CMK (cell line): ENCODE measurements around the gene RAB14.

ENCODE experiments used
- DNase-seq: peaks from one replicate; pipeline ENCODE4 v3.0.0-alpha.2; 2010; ENCODE audit warnings: low read depth

Gene RAB14

GRCh38 chr9:121201738-121202533, at the start of gene RAB14:
TSS of gene RAB14 (minus strand) at chr9:121201869. CDS start at chr9:121193412, 8,457 bp downstream.
- DNase-seq = peak; percentile 96

- DNase-seq = no peak
These were observed 47.9 kb upstream of the RAB14 start for GRCh38 chr9:121249563-121249962.

GRCh38 chr9:121246821-121247561, 45.3 kb upstream of the RAB14 start:
- no peak for DNase-seq

- DNase-seq = no peak
These were observed 41.3 kb upstream of the RAB14 start for GRCh38 chr9:121242959-121243346.

GRCh38 chr9:121242219-121242958, 40.7 kb upstream of the RAB14 start:
- no peak for DNase-seq

- DNase-seq = no peak
These were observed 38.9 kb upstream of the RAB14 start for GRCh38 chr9:121240472-121241135.

- DNase-seq = no peak
These were observed 38.2 kb upstream of the RAB14 start for GRCh38 chr9:121239851-121240250.

- DNase-seq = no peak
These were observed 37.4 kb upstream of the RAB14 start for GRCh38 chr9:121239071-121239470.

GRCh38 chr9:121237916-121238315, 36.2 kb upstream of the RAB14 start:
- DNase-seq = no peak

GRCh38 chr9:121235512-121235911, 33.8 kb upstream of the RAB14 start:
- DNase-seq = no peak

GRCh38 chr9:121234832-121235161, 33.1 kb upstream of the RAB14 start:
- no peak for DNase-seq

- DNase-seq = no peak
These were observed 32.5 kb upstream of the RAB14 start for GRCh38 chr9:121233906-121234831.

GRCh38 chr9:121232251-121232650, 30.6 kb upstream of the RAB14 start:
- no peak for DNase-seq

- DNase-seq = no peak
These were observed 28.6 kb upstream of the RAB14 start for GRCh38 chr9:121230256-121230655.

- no peak for DNase-seq
These were observed 26.2 kb upstream of the RAB14 start for GRCh38 chr9:121227862-121228261.

- no peak for DNase-seq
These were observed 24.5 kb upstream of the RAB14 start for GRCh38 chr9:121226175-121226574.

- DNase-seq = no peak
These were observed 23.6 kb upstream of the RAB14 start for GRCh38 chr9:121225240-121225639.

- DNase-seq = no peak
These were observed 21.0 kb upstream of the RAB14 start for GRCh38 chr9:121222524-121223171.

GRCh38 chr9:121221664-121222055, 20.0 kb upstream of the RAB14 start:
- DNase-seq = no peak

GRCh38 chr9:121220996-121221663, 19.5 kb upstream of the RAB14 start:
- DNase-seq = no peak
